ENCODE measurements around the gene NEK6.

Gene NEK6

GRCh38 chr9:124348831-124349230 is 91.1 kb downstream of the NEK6 start:
- no peak overlapping the region for H3K4me3 ChIP-seq (ENCODE audit: low read depth, low read length)
- no peak for DNase-seq (ENCODE audit: low read depth)
- no peak for TF ChIP-seq CTCF (IDR thresholded peaks at IDR 0.05; ENCODE audit: low read depth, low read length)

GRCh38 chr9:124349267-124349666 is 91.5 kb downstream of the NEK6 start:
- no peak for TF ChIP-seq CTCF (IDR thresholded peaks at IDR 0.05; ENCODE audit: low read depth, low read length)
- no peak for TF ChIP-seq MAX (IDR thresholded peaks at IDR 0.05; ENCODE audit: low read depth, low read length)
- TF ChIP-seq MYC (IDR thresholded peaks at IDR 0.05; ENCODE audit: low read depth, low read length) = no peak
- TF ChIP-seq POLR2A (IDR thresholded peaks at IDR 0.05; ENCODE audit: extremely low read depth, insufficient read length) = no peak
- H3K4me3 ChIP-seq (ENCODE audit: low read depth, low read length) = no peak overlapping the region
- no peak for DNase-seq (ENCODE audit: low read depth)

GRCh38 chr9:124349675-124350493 is 92.1 kb downstream of the NEK6 start:
- H3K4me3 ChIP-seq (ENCODE audit: low read depth, low read length) = no peak overlapping the region
- DNase-seq (ENCODE audit: low read depth) = no peak
- no peak for TF ChIP-seq POLR2A (IDR thresholded peaks at IDR 0.05; ENCODE audit: extremely low read depth, insufficient read length)
- no peak for TF ChIP-seq MAX (IDR thresholded peaks at IDR 0.05; ENCODE audit: low read depth, low read length)
- TF ChIP-seq MYC (IDR thresholded peaks at IDR 0.05; ENCODE audit: low read depth, low read length) = no peak
- TF ChIP-seq CTCF (IDR thresholded peaks at IDR 0.05; ENCODE audit: low read depth, low read length) = no peak

GRCh38 chr9:124350494-124351263 is 92.9 kb downstream of the NEK6 start:
- TF ChIP-seq MAX (IDR thresholded peaks at IDR 0.05; ENCODE audit: low read depth, low read length) = no peak
- no peak for TF ChIP-seq POLR2A (IDR thresholded peaks at IDR 0.05; ENCODE audit: extremely low read depth, insufficient read length)
- TF ChIP-seq MYC (IDR thresholded peaks at IDR 0.05; ENCODE audit: low read depth, low read length) = no peak
- TF ChIP-seq CTCF (IDR thresholded peaks at IDR 0.05; ENCODE audit: low read depth, low read length) = no peak
- no peak for DNase-seq (ENCODE audit: low read depth)
- no peak overlapping the region for H3K4me3 ChIP-seq (ENCODE audit: low read depth, low read length)

GRCh38 chr9:124351672-124352468 is 94.1 kb downstream of the NEK6 start:
- H3K4me3 ChIP-seq (ENCODE audit: low read depth, low read length) = no peak overlapping the region
- DNase-seq (ENCODE audit: low read depth) = no peak
- no peak for TF ChIP-seq MYC (IDR thresholded peaks at IDR 0.05; ENCODE audit: low read depth, low read length)
- no peak for TF ChIP-seq MAX (IDR thresholded peaks at IDR 0.05; ENCODE audit: low read depth, low read length)
- no peak for TF ChIP-seq CTCF (IDR thresholded peaks at IDR 0.05; ENCODE audit: low read depth, low read length)
- TF ChIP-seq POLR2A (IDR thresholded peaks at IDR 0.05; ENCODE audit: extremely low read depth, insufficient read length) = no peak

Measured in NB4 (cell line).